ENCODE results near the gene FEM1A. TPM values are rescaled to one million over a fixed set of nuclear protein-coding genes. Genes with fewer than 3 reads are reported as not detected.

FEM1A gene
- total and polyA plus RNA-seq, 9 of the 15 experiments (the other 6 are each of a cell fraction or from before 2014, with no cell fraction given), result 0.08 to 19.0 (median 6.8) TPM

GRCh38 chr19:4759388-4760284 is 31.9 kb upstream of the FEM1A start (continued):
- no peak for TF ChIP-seq ETS2 (tag; IDR thresholded peaks at IDR 0.05; ENCODE audit: borderline replicate concordance, poor library complexity, severe bottlenecking)
- peak; percentile 74 for TF ChIP-seq RBM25 (IDR thresholded peaks at IDR 0.05; ENCODE audit: low read depth, low read length, severe bottlenecking)
- TF ChIP-seq ETV1 (tag; conservative IDR thresholded peaks at IDR 0.05; ENCODE audit: low read depth), result peak; percentile 74
- TF ChIP-seq, protein P1, sequence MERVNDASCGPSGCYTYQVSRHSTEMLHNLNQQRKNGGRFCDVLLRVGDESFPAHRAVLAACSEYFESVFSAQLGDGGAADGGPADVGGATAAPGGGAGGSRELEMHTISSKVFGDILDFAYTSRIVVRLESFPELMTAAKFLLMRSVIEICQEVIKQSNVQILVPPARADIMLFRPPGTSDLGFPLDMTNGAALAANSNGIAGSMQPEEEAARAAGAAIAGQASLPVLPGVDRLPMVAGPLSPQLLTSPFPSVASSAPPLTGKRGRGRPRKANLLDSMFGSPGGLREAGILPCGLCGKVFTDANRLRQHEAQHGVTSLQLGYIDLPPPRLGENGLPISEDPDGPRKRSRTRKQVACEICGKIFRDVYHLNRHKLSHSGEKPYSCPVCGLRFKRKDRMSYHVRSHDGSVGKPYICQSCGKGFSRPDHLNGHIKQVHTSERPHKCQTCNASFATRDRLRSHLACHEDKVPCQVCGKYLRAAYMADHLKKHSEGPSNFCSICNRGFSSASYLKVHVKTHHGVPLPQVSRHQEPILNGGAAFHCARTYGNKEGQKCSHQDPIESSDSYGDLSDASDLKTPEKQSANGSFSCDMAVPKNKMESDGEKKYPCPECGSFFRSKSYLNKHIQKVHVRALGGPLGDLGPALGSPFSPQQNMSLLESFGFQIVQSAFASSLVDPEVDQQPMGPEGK (CRISPR knock-in tag; IDR thresholded peaks at IDR 0.05; ENCODE audit: borderline replicate concordance), result no peak
- peak; percentile 74 for TF ChIP-seq EGR1 (conservative IDR thresholded peaks at IDR 0.05)
- no peak for TF ChIP-seq ZNF23 (CRISPR knock-in tag; IDR thresholded peaks at IDR 0.05)
- TF ChIP-seq, protein P2, sequence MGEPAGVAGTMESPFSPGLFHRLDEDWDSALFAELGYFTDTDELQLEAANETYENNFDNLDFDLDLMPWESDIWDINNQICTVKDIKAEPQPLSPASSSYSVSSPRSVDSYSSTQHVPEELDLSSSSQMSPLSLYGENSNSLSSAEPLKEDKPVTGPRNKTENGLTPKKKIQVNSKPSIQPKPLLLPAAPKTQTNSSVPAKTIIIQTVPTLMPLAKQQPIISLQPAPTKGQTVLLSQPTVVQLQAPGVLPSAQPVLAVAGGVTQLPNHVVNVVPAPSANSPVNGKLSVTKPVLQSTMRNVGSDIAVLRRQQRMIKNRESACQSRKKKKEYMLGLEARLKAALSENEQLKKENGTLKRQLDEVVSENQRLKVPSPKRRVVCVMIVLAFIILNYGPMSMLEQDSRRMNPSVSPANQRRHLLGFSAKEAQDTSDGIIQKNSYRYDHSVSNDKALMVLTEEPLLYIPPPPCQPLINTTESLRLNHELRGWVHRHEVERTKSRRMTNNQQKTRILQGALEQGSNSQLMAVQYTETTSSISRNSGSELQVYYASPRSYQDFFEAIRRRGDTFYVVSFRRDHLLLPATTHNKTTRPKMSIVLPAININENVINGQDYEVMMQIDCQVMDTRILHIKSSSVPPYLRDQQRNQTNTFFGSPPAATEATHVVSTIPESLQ (CRISPR knock-in tag; IDR thresholded peaks at IDR 0.05), result no peak
- peak; percentile 54 for TF ChIP-seq CXXC5 (CRISPR knock-in tag; IDR thresholded peaks at IDR 0.05)
- no peak for TF ChIP-seq BRCA1 (IDR thresholded peaks at IDR 0.05)
- TF ChIP-seq BRCA1 (CRISPR knock-in tag; IDR thresholded peaks at IDR 0.05), result no peak
- TF ChIP-seq RFX7 (CRISPR knock-in tag; IDR thresholded peaks at IDR 0.05), result no peak
- TF ChIP-seq ATF4 (CRISPR knock-in tag; IDR thresholded peaks at IDR 0.05), result no peak
- TF ChIP-seq SREBF1 (IDR thresholded peaks at IDR 0.05; ENCODE audit: borderline replicate concordance, low read depth, low read length), result no peak
- peak in 1 of 3 experiments; percentile 28 for TF ChIP-seq YY1 (IDR thresholded peaks at IDR 0.05; ENCODE audit: borderline replicate concordance in 1 of 3, control insufficient read depth in 1 of 3, extremely low read depth in 1 of 3, insufficient read depth in 3 of 3, insufficient read length in 1 of 3, insufficient replicate concordance in 2 of 3, low read depth in 1 of 3, low read length in 2 of 3)
- no peak for TF ChIP-seq RAD21 (CRISPR knock-in tag; conservative IDR thresholded peaks at IDR 0.05 in 1 of 2, IDR thresholded peaks at IDR 0.05 in 1 of 2)
- no peak for TF ChIP-seq RBM39 (optimal IDR thresholded peaks at IDR 0.05; ENCODE audit: low read depth, low read length)
- TF ChIP-seq NRF1 (conservative IDR thresholded peaks at IDR 0.05 in 1 of 2, IDR thresholded peaks at IDR 0.05 in 1 of 2), result peak; percentile 26 to 34; a peak in 2 of 4 replicates
- TF ChIP-seq, protein P3, sequence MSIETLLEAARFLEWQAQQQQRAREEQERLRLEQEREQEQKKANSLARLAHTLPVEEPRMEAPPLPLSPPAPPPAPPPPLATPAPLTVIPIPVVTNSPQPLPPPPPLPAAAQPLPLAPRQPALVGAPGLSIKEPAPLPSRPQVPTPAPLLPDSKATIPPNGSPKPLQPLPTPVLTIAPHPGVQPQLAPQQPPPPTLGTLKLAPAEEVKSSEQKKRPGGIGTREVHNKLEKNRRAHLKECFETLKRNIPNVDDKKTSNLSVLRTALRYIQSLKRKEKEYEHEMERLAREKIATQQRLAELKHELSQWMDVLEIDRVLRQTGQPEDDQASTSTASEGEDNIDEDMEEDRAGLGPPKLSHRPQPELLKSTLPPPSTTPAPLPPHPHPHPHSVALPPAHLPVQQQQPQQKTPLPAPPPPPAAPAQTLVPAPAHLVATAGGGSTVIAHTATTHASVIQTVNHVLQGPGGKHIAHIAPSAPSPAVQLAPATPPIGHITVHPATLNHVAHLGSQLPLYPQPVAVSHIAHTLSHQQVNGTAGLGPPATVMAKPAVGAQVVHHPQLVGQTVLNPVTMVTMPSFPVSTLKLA (conservative IDR thresholded peaks at IDR 0.05), result 0 out of 4 replicates have a peak, but pooled peaks of 1 of the 2 experiments have one; percentile 26
- TF ChIP-seq ARID2 (IDR thresholded peaks at IDR 0.05), result no peak
- no peak for TF ChIP-seq FOXP1 (CRISPR knock-in tag; IDR thresholded peaks at IDR 0.05)
